OCI-LY1 (cell line): Measurements from ENCODE around the gene ST6GAL2.

Experiments
- H2AFZ ChIP-seq: fragments of 200-600 bp; sonication (generic), shearing (Covaris generic); 2 replicates; pipeline ENCODE4 v1.6.0; 2014; ENCODE audit warnings: antibody characterized with exemption, mild to moderate bottlenecking, low read length
- H3F3A ChIP-seq: fragments of 200-600 bp; sonication (generic), shearing (Covaris generic); 2 replicates; pipeline ENCODE4 v1.6.0; 2014; ENCODE audit warnings: mild to moderate bottlenecking, antibody characterized with exemption, low read length, moderate library complexity; ENCODE audit not compliant: insufficient read depth
- H3K27ac ChIP-seq: fragments of 200-600 bp; sonication (generic); 2 replicates; pipeline ENCODE4 v1.5.1; 2014; ENCODE audit warnings: low read length, mixed run types, mild to moderate bottlenecking, low read depth; ENCODE audit not compliant: poor library complexity, severe bottlenecking
- H3K27me3 ChIP-seq: fragments of 200-600 bp; sonication (generic); 2 replicates; pipeline ENCODE4 v1.6.0; 2014; ENCODE audit warnings: antibody characterized with exemption, mild to moderate bottlenecking, low read length, moderate library complexity; ENCODE audit not compliant: insufficient read depth
- H3K36me3 ChIP-seq: fragments of 200-600 bp; sonication (generic); 2 replicates; pipeline ENCODE4 v1.6.1; 2014; ENCODE audit warnings: mild to moderate bottlenecking, antibody characterized with exemption, low read length, moderate library complexity, mixed read lengths; ENCODE audit not compliant: insufficient read depth
- H3K4me1 ChIP-seq: fragments of 200-600 bp; sonication (generic); 2 replicates; pipeline ENCODE4 v1.5.1; 2014; ENCODE audit warnings: mild to moderate bottlenecking, low read length, moderate library complexity; ENCODE audit not compliant: insufficient read depth, severe bottlenecking
- H3K4me2 ChIP-seq: fragments of 200-600 bp; sonication (generic), shearing (Covaris generic); 2 replicates; pipeline ENCODE4 v1.6.1; 2014; ENCODE audit warnings: low read length
- H3K4me3 ChIP-seq: fragments of 200-600 bp; sonication (generic); 2 replicates; pipeline ENCODE4 v1.5.1; 2014; ENCODE audit warnings: low read length, low read depth, mild to moderate bottlenecking, mixed read lengths; ENCODE audit not compliant: poor library complexity, severe bottlenecking
- H3K79me2 ChIP-seq: fragments of 200-600 bp; shearing (Covaris generic); 2 replicates; pipeline ENCODE4 v1.6.1; 2016; ENCODE audit warnings: mixed run types, low read length, mixed read lengths; ENCODE audit not compliant: insufficient read depth
- H3K9ac ChIP-seq: fragments of 200-600 bp; sonication (generic), shearing (Covaris generic); 2 replicates; pipeline ENCODE4 v1.6.1; 2014; ENCODE audit warnings: mild to moderate bottlenecking, low read length, mixed read lengths
- H3K9me2 ChIP-seq: fragments of 200-600 bp; sonication (generic), shearing (Covaris generic); 2 replicates; pipeline ENCODE4 v1.6.1; 2014; ENCODE audit warnings: low read depth, mild to moderate bottlenecking, low read length, mixed read lengths
- H3K9me3 ChIP-seq: fragments of 200-600 bp; shearing (Covaris generic); 2 replicates; pipeline ENCODE4 v1.6.1; 2014; ENCODE audit warnings: low read length, mixed read lengths
- H4K20me1 ChIP-seq: fragments of 200-600 bp; sonication (generic), shearing (Covaris generic); 2 replicates; pipeline ENCODE4 v1.6.0; 2016; ENCODE audit warnings: mild to moderate bottlenecking, low read length; ENCODE audit not compliant: insufficient read depth
- EZH2 ChIP-seq: fragments of 200-600 bp; sonication (generic), shearing (Covaris generic); IDR thresholded peaks from 2 replicates; pipeline ENCODE4 v1.8.0; 2017; ENCODE audit warnings: borderline replicate concordance, mixed run types, mild to moderate bottlenecking, antibody characterized with exemption, low read length, moderate library complexity, mixed read lengths
- TF ChIP-seq, protein P1 (sequence below): fragments of 200-600 bp; sonication (generic), shearing (Covaris generic); IDR thresholded peaks from 2 replicates; pipeline ENCODE4 v1.5.1; 2017; ENCODE audit warnings: mild to moderate bottlenecking, antibody characterized with exemption, low read length, moderate library complexity, mixed read lengths

Gene ST6GAL2

GRCh38 chr2:106782681-106783080 lies 103.3 kb downstream of the ST6GAL2 start:
- Histone ChIP-seq H3F3A (no peaks in the 10 kb centered on the region; the same call in 1 of the 2 replicates), H3K4me2 (no peak overlapping the region), H3K27ac (no peak overlapping the region), H3K79me2 (no peaks in the 10 kb centered on the region), H3K4me3 (no peak overlapping the region), H3K27me3 (no peaks in the 10 kb centered on the region), H3K9me3 (no peaks in the 10 kb centered on the region), H3K9ac (no peak overlapping the region), H3K9me2 (no peaks in the 10 kb centered on the region), H2AFZ (no peak overlapping the region), H3K36me3 (no peaks in the 10 kb centered on the region), H3K4me1 (no peaks in the 10 kb centered on the region), H4K20me1 (no peaks in the 10 kb centered on the region)
- no peak for TF ChIP-seq EZH2
- TF ChIP-seq, protein P1, sequence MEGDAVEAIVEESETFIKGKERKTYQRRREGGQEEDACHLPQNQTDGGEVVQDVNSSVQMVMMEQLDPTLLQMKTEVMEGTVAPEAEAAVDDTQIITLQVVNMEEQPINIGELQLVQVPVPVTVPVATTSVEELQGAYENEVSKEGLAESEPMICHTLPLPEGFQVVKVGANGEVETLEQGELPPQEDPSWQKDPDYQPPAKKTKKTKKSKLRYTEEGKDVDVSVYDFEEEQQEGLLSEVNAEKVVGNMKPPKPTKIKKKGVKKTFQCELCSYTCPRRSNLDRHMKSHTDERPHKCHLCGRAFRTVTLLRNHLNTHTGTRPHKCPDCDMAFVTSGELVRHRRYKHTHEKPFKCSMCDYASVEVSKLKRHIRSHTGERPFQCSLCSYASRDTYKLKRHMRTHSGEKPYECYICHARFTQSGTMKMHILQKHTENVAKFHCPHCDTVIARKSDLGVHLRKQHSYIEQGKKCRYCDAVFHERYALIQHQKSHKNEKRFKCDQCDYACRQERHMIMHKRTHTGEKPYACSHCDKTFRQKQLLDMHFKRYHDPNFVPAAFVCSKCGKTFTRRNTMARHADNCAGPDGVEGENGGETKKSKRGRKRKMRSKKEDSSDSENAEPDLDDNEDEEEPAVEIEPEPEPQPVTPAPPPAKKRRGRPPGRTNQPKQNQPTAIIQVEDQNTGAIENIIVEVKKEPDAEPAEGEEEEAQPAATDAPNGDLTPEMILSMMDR: no peak

DNA sequence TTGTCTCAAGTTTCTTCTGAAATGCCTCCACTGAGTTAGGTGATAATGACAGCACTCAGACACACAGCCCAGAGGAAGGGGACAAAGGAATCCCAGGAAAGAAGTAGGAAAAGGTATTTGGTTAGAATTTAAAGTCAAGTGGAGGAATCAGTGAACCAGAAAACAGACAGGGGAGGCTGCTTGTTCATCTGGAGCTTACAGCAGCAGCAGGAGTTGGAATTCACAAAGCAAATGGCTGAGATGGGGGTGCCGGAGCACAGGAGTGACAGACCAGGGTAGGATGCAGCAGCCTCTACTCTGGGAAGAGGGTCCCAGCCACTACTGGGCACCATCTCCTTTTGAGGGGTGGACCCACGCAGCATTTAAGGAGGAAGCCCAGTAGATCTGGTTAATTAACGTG lies 104.8 kb downstream of the ST6GAL2 start:
- Histone ChIP-seq H3K9me3 (no peaks in the 10 kb centered on the region), H3K27me3 (no peaks in the 10 kb centered on the region), H3K4me2 (no peak overlapping the region), H3K36me3 (no peaks in the 10 kb centered on the region), H3K27ac (no peak overlapping the region), H3K79me2 (no peaks in the 10 kb centered on the region), H3K4me1 (no peaks in the 10 kb centered on the region), H2AFZ (no peak overlapping the region), H4K20me1 (no peaks in the 10 kb centered on the region), H3K4me3 (no peak overlapping the region), H3K9ac (no peak overlapping the region), H3F3A (no peaks in the 10 kb centered on the region), H3K9me2 (no peaks in the 10 kb centered on the region)
- TF ChIP-seq, protein P1: no peak
- no peak for TF ChIP-seq EZH2

- Histone ChIP-seq H2AFZ (no peak overlapping the region), H3K4me2 (no peak overlapping the region), H3F3A (no peaks in the 10 kb centered on the region), H4K20me1 (no peaks in the 10 kb centered on the region), H3K27me3 (no peaks in the 10 kb centered on the region), H3K27ac (no peak overlapping the region), H3K9me3 (no peaks in the 10 kb centered on the region), H3K36me3 (no peaks in the 10 kb centered on the region), H3K79me2 (no peaks in the 10 kb centered on the region), H3K9ac (no peak overlapping the region), H3K4me1 (no peaks in the 10 kb centered on the region), H3K4me3 (no peak overlapping the region), H3K9me2 (no peaks in the 10 kb centered on the region)
- no peak for TF ChIP-seq EZH2
- TF ChIP-seq, protein P1: no peak
Observed at GRCh38 chr2:106771811-106772210, 114.2 kb downstream of the ST6GAL2 start.
